ENCODE measurements around the gene FAM110C.
"Not testable (repeated sequence)": the region's sequence is repeated elsewhere in the genome, so short reads cannot be mapped to it uniquely, and the experiment has no call there.

Gene FAM110C

GRCh38 chr2:42788-43187 lies 3.5 kb downstream of the FAM110C start:
- no peak for DNase-seq (ENCODE audit: low spot score)

- no peak for DNase-seq (ENCODE audit: low spot score)
Observed at GRCh38 chr2:40465-40864, 5.8 kb downstream of the FAM110C start.

- DNase-seq (ENCODE audit: low spot score) = no peak
Observed at GRCh38 chr2:38155-38554, 8.2 kb downstream of the FAM110C start.

- DNase-seq (ENCODE audit: low spot score) = no peak
Observed at GRCh38 chr2:36318-36717, 10.0 kb downstream of the FAM110C start.

- no peak for DNase-seq (ENCODE audit: low spot score)
Observed at GRCh38 chr2:35852-36251, 10.5 kb downstream of the FAM110C start.

- DNase-seq (ENCODE audit: low spot score) = no peak
Observed at GRCh38 chr2:33620-34019, 12.7 kb downstream of the FAM110C start.

GRCh38 chr2:32068-32467 lies 14.2 kb downstream of the FAM110C start:
- DNase-seq (ENCODE audit: low spot score) = no peak

- DNase-seq (ENCODE audit: low spot score) = no peak
Observed at GRCh38 chr2:29253-29652, 17.1 kb downstream of the FAM110C start.

GRCh38 chr2:28406-28975 lies 17.8 kb downstream of the FAM110C start:
- no peak for DNase-seq (ENCODE audit: low spot score)

GRCh38 chr2:26891-27290 lies 19.4 kb downstream of the FAM110C start:
- no peak for DNase-seq (ENCODE audit: low spot score)

GRCh38 chr2:25543-25942 lies 20.8 kb downstream of the FAM110C start:
- DNase-seq (ENCODE audit: low spot score) = no peak

GRCh38 chr2:24591-24990 lies 21.7 kb downstream of the FAM110C start:
- not testable (repeated sequence) for DNase-seq (ENCODE audit: low spot score)

GRCh38 chr2:24107-24506 lies 22.2 kb downstream of the FAM110C start:
- no peak for DNase-seq (ENCODE audit: low spot score)

GRCh38 chr2:23283-23682 lies 23.0 kb downstream of the FAM110C start:
- no peak for DNase-seq (ENCODE audit: low spot score)

- not testable (repeated sequence) for DNase-seq (ENCODE audit: low spot score)
Observed at GRCh38 chr2:22244-22643, 24.1 kb downstream of the FAM110C start.

GRCh38 chr2:20259-20658 lies 26.0 kb downstream of the FAM110C start:
- not testable (repeated sequence) for DNase-seq (ENCODE audit: low spot score)

GRCh38 chr2:19505-19904 lies 26.8 kb downstream of the FAM110C start:
- DNase-seq (ENCODE audit: low spot score) = no peak

GRCh38 chr2:18402-19271 lies 27.7 kb downstream of the FAM110C start:
- DNase-seq (ENCODE audit: low spot score) = no peak

GRCh38 chr2:15916-16315 lies 30.4 kb downstream of the FAM110C start:
- DNase-seq (ENCODE audit: low spot score) = not testable (repeated sequence)

GRCh38 chr2:11248-11941 lies 34.9 kb downstream of the FAM110C start:
- DNase-seq (ENCODE audit: low spot score) = peak; percentile 33

GRCh38 chr2:10222-10875 lies 36.0 kb downstream of the FAM110C start:
- no peak for DNase-seq (ENCODE audit: low spot score)

All from cerebellar cortex (tissue), 1 donor.